DMS 273 treated with DMSO at 0.1 percent for 48 hours (cell line): ENCODE measurements around the gene FBLN5.

Experiments used
- DNase-seq: peaks from one replicate; lab custom pipeline; 2025; lab: John Stamatoyannopoulos, UW

The FBLN5 gene

GRCh38 chr14:91945751-91946621 is 1.5 kb downstream of the FBLN5 start:
- no peak for DNase-seq

GRCh38 chr14:91942946-91943345 is 4.5 kb downstream of the FBLN5 start:
- DNase-seq = no peak

GRCh38 chr14:91942128-91942527 is 5.4 kb downstream of the FBLN5 start:
- DNase-seq = no peak

- no peak for DNase-seq
These were observed 7.3 kb downstream of the FBLN5 start for GRCh38 chr14:91940209-91940608.

- no peak for DNase-seq
These were observed 11.9 kb downstream of the FBLN5 start for GRCh38 chr14:91935586-91935985.

GRCh38 chr14:91934554-91935285 is 12.8 kb downstream of the FBLN5 start:
- DNase-seq = no peak

GRCh38 chr14:91931478-91932088 is 15.9 kb downstream of the FBLN5 start:
- no peak for DNase-seq

GRCh38 chr14:91929700-91930099 is 17.8 kb downstream of the FBLN5 start:
- no peak for DNase-seq

- DNase-seq = no peak
These were observed 19.7 kb downstream of the FBLN5 start for GRCh38 chr14:91927800-91928199.

- DNase-seq = no peak
These were observed 20.3 kb downstream of the FBLN5 start for GRCh38 chr14:91927191-91927590.

- no peak for DNase-seq
These were observed 21.2 kb downstream of the FBLN5 start for GRCh38 chr14:91926131-91926890.

GRCh38 chr14:91925727-91926121 is 21.8 kb downstream of the FBLN5 start:
- DNase-seq = no peak

- DNase-seq = no peak
These were observed 22.3 kb downstream of the FBLN5 start for GRCh38 chr14:91925001-91925726.

GRCh38 chr14:91920526-91920925 is 27.0 kb downstream of the FBLN5 start:
- DNase-seq = no peak

GRCh38 chr14:91919814-91920213 is 27.7 kb downstream of the FBLN5 start:
- no peak for DNase-seq

- DNase-seq = no peak
These were observed 29.2 kb downstream of the FBLN5 start for GRCh38 chr14:91918186-91918883.

GRCh38 chr14:91912035-91912434 is 35.5 kb downstream of the FBLN5 start:
- no peak for DNase-seq

GRCh38 chr14:91911474-91912032 is 35.9 kb downstream of the FBLN5 start:
- DNase-seq = no peak

GRCh38 chr14:91910196-91910595 is 37.3 kb downstream of the FBLN5 start:
- no peak for DNase-seq

GRCh38 chr14:91906374-91906773 is 41.1 kb downstream of the FBLN5 start:
- DNase-seq = no peak
